HepG2 (cell line): ENCODE results near the gene SMIM22. TPM values are rescaled to one million over a fixed set of nuclear protein-coding genes. Genes with fewer than 3 reads are reported as not detected.

Experiments
- ARID4A ChIP-seq: sonication (generic); formaldehyde crosslinking; IDR thresholded peaks from 2 replicates; pipeline ENCODE4 v1.5.0; 2020; ENCODE audit warnings: mild to moderate bottlenecking, missing genetic modification reagents, borderline replicate concordance
- BHLHE40 ChIP-seq: IDR thresholded peaks from 2 replicates; pipeline ENCODE4 v1.6.1; 2011; ENCODE audit warnings: low read length, improper control_type of control experiment
- ELF4 ChIP-seq: sonication (generic); formaldehyde crosslinking; IDR thresholded peaks from 2 replicates; pipeline ENCODE4 v1.5.0; 2020; ENCODE audit warnings: missing genetic modification reagents, mild to moderate bottlenecking, moderate library complexity, borderline replicate concordance
- ERF ChIP-seq: IDR thresholded peaks from 2 replicates; pipeline ENCODE4 v1.6.1; 2018; ENCODE audit warnings: missing biosample characterization, missing genetic modification reagents
- PLSCR1 ChIP-seq: sonication (generic); formaldehyde crosslinking; IDR thresholded peaks from 2 replicates; pipeline ENCODE4 v1.5.0; 2020; ENCODE audit warnings: missing genetic modification reagents, mild to moderate bottlenecking, borderline replicate concordance
- SRSF4 ChIP-seq: fragments of 200-400 bp; formaldehyde crosslinking; IDR thresholded peaks from one replicate; pipeline ENCODE4 v1.6.1; 2018; ENCODE audit warnings: mild to moderate bottlenecking, low read depth, low read length, moderate library complexity; ENCODE audit not compliant: poor library complexity, severe bottlenecking
- YEATS4 ChIP-seq: sonication (generic); formaldehyde crosslinking; IDR thresholded peaks from 2 replicates; pipeline ENCODE4 v1.4.0; 2020; ENCODE audit warnings: missing genetic modification reagents, borderline replicate concordance
- ZBTB8A ChIP-seq: sonication (generic); formaldehyde crosslinking; IDR thresholded peaks from 2 replicates; pipeline ENCODE4 v1.4.0; 2020; ENCODE audit warnings: mild to moderate bottlenecking, low read depth, missing genetic modification reagents, borderline replicate concordance
- ZNF280D ChIP-seq: sonication (generic); formaldehyde crosslinking; IDR thresholded peaks from 2 replicates; pipeline ENCODE4 v1.5.1; 2020; ENCODE audit warnings: mild to moderate bottlenecking, missing genetic modification reagents
- ZNF687 ChIP-seq: sonication (generic); formaldehyde crosslinking; IDR thresholded peaks from 2 replicates; pipeline ENCODE4 v1.5.1; 2020; ENCODE audit warnings: mild to moderate bottlenecking, missing genetic modification reagents, moderate library complexity
- ZNF766 ChIP-seq: sonication (generic); formaldehyde crosslinking; IDR thresholded peaks from 2 replicates; pipeline ENCODE4 v1.5.0; 2020; ENCODE audit warnings: missing genetic modification reagents, borderline replicate concordance
- ZUFSP ChIP-seq: sonication (generic); formaldehyde crosslinking; IDR thresholded peaks from 2 replicates; pipeline ENCODE4 v1.9.0; 2021; ENCODE audit warnings: missing genetic modification reagents, mild to moderate bottlenecking, borderline replicate concordance
- polyA plus RNA-seq, 8 experiments: library from polyadenylated mRNA; depleted of rRNA in 3 of 8; stranded (reverse) in 7 of 8; unstranded in 1 of 8; fragments of >200 nt; fragmentation: Illumina TruSeq in 4 of 8; extraction: Trizol in 4 of 8; gene quantifications; 2 replicates each; pipeline versions ENCODE4 v1.2.1 to v1.2.3, GENCODE V29; 2011 to 2016; ENCODE audit warnings: low read depth in 4 of 8, missing spikeins in 1 of 8, mixed read lengths in 1 of 8; ENCODE audit not compliant: insufficient read depth in 1 of 8
- total RNA-seq, 5 experiments: library from RNA; depleted of rRNA; stranded (reverse); fragments of >200 nt; fragmentation: Illumina TruSeq; extraction: Trizol; gene quantifications; 2 replicates each; pipeline ENCODE4 v1.2.3, GENCODE V29; 2016; ENCODE audit warnings: low read depth in 1 of 5

Gene SMIM22
- total and polyA plus RNA-seq, 2 of the 13 experiments (the other 11 are each of a cell fraction or from before 2014, with no cell fraction given): not detected

- TF ChIP-seq ELF4 (CRISPR knock-in tag) (no peak), ERF (CRISPR knock-in tag) (peak; percentile 91), PLSCR1 (CRISPR knock-in tag) (no peak), YEATS4 (CRISPR knock-in tag) (peak; percentile 64; the same call in 1 of the 2 replicates), ARID4A (peak; percentile 92), ZNF280D (CRISPR knock-in tag) (peak; percentile 96), SRSF4 (no peak), ZNF766 (0 out of 2 replicates have a peak, but pooled peaks have one; percentile 46), ZNF687 (peak; percentile 89), ZBTB8A (CRISPR knock-in tag) (no peak), BHLHE40 (peak; percentile 50), ZUFSP (CRISPR knock-in tag) (no peak)
These were observed 28.1 kb upstream of the SMIM22 start, which contains the start of gene ZNF500 (continued) for GRCh38 chr16:4766875-4767628.
